T-helper 22 cell (primary cell): ENCODE data around the gene ZNF189.

ENCODE experiments used
- DNase-seq: peaks from one replicate; pipeline ENCODE4 v3.0.0-alpha.2; 2020; ENCODE audit warnings: low read depth

ZNF189 gene

DNA sequence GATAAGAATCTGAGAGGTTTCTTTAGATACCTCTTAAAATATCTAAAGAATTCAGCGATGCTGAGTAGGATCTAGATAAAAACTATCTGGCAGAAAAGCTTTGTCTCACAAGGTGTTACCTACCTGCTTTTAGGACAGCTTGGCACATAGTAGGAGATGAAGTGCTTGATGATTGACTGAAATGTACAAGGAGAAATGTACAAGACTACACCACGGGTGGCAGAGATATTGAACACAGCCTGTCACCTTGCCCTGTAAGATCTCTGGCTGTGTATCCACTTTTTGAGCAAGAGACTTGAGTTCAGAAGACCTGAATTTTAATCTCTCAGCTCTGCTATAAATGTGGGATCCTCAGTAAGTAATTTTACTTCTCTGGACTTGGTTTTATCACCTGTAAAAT lies 21.2 kb downstream of the ZNF189 start:
- no peak for DNase-seq

DNA sequence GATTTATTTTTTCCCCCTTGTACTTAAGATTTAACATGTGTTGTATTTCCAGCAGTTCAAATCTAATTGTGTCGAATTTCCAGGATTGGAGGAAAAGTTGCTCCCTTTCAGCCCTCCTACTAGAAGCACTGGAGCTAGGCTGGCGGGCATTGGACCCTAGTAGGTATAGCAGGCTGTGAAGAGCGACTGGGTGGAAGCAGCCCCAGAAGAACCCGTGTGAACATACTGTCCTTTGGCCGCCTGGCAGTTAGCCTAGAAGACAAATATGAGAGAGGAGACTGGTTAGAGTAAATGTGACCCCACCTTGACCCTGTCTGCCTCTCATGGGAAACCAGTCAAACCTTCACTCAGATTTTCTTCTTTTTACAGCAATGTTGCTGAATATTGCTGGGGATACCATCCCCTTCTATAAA lies 23.0 kb downstream of the ZNF189 start:
- no peak for DNase-seq

DNA sequence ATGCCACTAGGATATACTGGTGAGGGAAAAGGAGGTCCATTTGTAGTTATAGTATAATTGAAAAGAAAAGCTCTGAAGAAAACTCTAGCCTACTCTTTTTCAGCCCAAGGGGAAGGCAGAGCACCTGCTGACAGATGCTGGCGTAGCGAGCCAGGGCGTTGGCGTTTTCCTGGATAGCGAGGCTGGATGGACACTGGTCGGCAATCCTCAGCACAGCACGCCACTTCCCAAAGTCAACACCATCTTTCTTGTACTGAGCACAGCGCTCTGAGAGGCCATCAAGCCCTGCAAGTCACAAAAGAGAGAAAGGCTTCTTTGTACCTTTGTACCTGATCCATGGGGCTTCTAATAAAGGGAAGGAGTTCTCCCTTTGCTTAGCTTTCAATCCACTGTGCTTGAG lies 28.7 kb downstream of the ZNF189 start:
- no peak for DNase-seq

DNA sequence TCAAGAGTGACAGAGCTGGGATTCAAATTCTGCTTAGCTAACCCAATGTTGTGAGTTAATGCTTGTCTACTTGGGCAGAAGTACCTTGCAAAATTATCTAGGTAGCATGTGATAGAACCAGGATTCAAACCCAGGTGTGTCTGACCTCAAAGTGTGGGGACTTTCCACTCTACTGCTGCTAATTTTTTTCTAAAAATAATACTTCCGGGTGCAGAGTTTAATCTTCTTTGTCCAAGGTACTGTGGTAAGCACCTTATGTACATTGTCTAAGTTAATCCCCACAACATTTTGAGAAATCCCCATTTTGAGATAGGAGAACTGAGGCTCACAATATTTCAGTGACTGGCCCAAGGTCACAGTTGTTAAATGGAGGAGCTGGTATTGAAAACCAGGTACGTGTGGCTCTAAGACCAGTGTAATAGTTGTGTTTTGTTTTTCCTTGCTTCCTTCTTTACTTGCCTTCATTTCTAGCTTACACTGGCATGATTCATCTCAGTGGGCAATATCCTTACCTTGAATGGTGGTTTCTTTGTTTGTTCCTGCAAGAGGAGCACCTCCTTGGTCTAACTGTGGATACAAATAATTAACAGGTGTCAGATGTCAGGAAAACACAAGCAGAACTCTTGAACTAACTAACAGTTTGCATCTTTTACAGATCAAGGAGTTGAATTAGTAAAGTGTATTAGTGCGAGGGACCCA lies 29.5 kb downstream of the ZNF189 start:
- DNase-seq = no peak

DNA sequence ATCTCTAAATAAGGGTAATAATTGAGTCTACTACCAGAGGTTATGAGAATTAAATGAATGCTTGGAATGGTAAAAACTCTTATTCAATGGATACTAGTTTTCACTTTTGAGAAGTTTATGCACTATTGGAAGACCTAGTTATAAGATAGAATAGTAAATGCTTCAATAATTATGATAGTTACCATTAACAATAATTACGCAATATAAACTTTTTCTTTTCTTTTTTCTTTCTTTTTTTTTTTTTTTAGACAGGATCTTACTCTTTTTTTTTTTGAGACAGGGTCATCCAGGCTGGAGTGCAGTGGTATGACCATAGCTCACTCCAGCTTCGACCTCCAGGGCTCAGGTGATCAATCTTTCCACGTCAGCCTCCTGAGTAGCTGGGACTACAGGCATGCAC lies 30.3 kb downstream of the ZNF189 start:
- DNase-seq = no peak

DNA sequence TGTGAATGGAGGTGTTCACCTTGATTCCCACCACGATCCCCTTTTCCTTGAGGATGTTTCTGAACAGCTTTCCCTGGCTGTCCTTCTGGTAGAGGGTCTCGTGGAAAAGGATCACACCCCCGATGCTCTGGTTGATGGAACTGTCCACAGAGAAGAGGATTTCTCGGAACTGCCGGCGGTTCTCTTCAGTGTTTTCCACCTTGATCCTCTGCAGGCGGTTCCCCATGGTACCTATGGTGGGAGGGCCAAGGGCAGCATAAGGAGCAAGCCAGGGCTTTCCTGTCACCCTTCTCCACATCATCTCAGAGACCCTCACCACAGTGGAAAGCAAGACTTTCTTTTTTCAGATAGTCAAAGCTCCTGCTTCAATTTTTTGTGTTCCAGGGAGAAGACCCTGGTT lies 31.1 kb downstream of the ZNF189 start:
- no peak for DNase-seq

DNA sequence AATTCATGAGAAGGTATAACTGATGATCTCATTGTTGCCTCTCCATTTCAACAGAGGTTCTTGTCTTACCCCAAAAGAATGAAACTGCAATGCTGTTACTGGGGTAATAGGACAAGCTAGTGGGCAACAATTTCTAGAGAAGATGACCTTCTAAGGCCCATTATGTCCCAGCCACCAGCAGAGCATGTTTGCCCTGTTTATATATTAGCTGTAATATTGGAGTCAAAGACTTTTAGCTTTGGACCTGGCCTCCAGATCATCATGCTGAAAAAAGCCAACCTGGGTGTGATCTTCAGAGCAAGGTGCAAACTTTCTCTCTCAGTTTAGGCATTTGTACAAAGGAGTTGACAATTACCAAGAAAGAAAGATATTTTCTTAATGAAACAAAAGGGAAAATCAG lies 33.5 kb downstream of the ZNF189 start:
- DNase-seq = no peak

DNA sequence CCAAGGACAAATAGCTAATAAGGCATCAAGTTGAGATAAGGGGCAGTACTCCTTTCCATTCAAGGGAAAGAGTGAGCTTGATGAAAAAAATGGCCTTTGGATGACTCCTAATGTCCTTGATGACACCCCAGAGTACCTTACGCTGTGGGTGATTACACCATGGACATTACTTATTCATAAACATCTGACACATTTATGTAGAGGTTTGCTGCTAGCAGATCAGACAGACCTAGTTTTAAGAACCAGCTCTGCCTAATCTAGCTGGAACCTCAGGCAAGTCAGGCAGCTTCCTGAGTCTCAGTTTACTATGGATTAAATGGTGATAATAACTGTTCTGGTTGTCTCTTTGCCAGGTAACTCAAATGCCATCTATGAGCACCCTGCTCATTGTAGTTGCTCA lies 34.1 kb downstream of the ZNF189 start:
- no peak for DNase-seq

DNA sequence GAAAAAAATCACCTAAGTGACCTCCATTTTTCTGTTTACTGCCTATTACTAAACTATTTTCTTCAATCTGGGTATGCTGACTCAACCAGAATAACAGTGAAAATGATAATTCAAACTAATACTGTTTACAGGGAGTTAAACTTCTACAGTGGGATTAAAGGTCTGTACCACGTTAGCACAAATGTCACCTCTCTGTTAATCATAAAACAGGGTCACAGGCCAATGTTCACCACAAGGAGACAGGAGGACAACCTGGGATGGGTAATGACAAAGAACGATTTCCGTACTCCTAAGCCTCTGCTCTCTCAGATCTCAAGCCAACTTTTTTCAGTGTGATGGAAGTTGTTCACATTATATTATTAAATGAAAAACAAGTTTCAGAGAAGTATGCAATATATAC lies 34.6 kb downstream of the ZNF189 start:
- DNase-seq = no peak

DNA sequence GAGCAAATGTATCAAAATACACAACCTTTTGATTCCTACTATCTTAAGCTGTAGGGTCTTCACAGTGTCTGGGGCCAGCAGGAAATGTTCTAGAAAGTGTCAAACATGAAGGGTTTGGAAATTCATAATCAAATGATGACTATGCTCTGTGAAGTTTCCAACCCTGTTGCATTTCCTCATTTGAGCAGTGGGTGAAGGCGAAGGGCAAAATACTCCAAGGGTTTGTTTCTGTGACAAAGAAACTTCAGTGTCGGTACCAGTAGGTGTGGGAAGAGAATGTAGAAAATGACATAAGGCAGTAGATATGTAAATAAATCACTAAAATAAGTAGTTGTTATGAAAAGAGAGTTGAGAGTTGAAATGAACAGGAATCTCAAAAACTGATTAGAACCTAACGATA lies 36.3 kb downstream of the ZNF189 start:
- DNase-seq = no peak

DNA sequence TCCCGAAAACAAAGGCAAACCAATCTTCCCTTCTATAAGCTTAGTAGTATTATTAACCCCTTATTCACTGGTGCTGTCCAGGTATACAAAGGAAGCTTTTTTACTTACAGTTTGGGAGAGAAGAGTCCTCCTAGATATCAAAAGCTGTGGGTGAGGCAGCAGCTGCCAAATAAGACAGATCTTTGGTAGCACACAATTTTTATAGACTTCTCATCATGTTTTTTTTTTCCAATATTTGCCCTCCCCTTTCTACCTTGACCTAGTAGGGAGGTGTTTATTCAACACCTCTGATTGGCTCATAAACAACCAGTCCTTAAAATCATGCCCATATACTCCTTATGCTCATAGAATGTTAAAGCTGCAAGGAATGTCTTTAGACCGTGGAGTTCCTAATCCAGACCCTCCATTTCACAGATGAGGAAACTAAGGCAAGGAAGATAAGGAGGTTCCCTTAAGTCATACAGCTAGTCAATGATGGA lies 37.0 kb downstream of the ZNF189 start, which contains the start of gene ALDOB:
TSS of gene ALDOB (minus strand) at position 174 of the 479 bp plus-strand sequence. CDS start 4,887 bp downstream, outside the sequence.
- DNase-seq = no peak

DNA sequence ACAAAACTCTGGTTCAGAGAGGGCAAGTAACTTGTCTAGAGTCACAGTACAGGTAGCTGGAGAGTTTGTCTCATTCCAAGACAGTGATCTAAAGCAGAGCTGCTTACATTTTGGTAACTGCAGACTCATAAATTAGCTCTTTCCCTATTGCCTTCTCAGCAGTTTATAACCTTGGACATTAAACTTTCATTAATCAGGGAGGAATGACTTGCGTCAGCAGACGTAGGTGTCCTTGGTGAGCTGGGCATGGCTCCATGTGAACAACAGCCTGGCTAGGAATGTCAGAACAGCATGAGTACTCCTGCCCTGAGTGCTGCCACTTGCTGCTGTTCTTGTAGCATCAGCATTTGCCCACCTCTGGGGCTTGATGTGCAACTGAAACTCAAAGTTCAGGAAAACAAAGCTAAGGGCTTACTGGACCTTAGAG lies 39.2 kb downstream of the ZNF189 start:
- DNase-seq = no peak

DNA sequence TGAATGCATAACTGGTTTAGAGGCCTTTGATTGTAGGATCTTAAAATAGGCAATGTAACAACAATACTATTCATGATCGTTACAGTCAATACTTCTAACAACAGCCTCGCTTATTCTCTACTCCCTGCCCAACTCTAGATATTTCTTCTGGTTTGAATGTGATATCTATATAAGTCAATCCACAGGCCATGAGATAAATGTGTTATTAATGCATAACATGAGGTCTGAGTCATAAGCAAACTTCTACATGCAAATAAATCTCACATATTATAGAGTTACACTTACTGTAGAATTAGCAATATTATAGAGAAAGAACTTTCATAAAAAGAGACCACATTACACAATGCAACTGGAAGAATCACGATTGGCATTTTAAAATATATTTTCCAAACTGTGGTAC lies 39.9 kb downstream of the ZNF189 start:
- DNase-seq = no peak

DNA sequence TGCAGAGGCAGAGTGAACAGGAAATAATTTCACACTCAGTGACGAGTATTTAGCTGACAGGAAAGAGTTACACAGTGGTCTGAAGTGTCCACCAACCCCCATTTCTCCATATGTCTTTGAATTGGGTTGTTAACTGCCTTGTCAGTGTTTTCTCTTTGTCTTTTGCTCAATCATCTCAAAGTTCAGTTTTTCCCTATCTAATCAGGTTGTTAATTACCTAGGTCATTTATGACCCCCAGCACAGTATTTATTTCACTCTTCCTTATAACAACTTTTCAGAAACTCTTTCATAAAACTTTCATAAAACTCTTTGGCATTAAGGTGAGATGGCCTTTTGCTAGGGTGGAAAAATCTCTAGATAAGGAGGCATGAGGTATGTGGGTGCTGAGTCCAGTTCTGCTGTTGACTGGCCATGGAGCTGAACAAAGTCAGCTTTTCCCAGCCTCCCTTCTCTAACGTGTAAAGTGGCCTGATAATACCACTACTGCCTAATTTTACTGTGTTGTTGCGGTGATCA lies 42.1 kb downstream of the ZNF189 start:
- no peak for DNase-seq

DNA sequence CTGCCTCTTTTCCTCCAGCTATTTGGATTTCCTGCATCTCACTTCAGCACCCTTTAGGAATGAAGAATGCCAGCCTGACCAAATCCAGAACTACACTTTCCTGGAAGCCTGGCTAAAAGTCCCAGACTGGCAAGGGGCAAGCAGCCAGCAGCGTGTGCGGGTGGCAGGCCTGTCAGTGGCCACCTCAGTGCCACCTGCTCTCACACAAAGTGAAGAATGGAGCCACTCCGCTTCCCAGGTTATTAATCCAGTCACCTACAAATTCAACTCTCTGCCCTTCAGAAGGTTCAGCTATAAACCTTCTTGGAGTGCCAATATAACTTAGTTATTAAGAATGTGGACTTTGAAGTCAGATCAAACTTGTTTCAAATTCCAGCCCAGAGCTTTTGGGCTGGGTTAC lies 43.7 kb downstream of the ZNF189 start:
- no peak for DNase-seq

DNA sequence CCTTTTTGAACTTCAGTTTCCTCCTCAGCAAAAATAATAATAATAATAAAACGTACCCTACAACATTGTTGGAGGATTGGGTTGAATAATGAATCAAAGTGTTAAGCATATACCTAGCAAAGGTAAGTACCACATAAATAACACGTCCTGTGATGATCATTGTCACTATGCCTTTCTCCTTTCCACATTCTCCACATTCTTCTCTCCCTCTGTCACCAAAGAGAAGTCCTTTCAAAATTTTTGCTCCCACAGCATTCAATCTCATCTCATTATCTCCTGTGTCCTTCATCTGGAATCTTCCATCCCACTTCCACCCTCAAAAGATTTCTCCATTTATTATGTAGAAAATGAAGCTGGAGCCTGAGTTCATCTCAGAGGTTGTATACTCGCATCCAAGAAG lies 44.1 kb downstream of the ZNF189 start:
- DNase-seq = no peak

DNA sequence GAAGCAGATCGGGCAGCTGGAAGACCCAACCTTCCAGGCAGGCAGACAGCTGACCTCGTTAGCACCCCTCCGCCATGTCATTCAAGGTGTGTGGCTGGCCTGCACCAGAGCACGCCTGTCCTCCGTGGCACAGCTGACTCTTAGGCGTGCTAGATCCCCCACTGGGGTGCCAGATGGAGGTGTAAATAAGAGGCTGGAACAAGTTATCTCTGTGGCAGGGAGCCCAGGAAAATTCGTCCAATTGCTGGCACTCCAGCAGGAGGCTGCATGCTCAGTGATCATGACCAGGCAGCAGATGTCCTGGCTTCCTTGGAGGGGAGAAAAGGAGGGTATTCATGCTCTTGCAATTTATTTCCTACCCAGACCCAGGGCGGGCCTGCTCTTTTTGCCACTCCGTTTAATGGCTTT lies 44.7 kb downstream of the ZNF189 start:
- no peak for DNase-seq

DNA sequence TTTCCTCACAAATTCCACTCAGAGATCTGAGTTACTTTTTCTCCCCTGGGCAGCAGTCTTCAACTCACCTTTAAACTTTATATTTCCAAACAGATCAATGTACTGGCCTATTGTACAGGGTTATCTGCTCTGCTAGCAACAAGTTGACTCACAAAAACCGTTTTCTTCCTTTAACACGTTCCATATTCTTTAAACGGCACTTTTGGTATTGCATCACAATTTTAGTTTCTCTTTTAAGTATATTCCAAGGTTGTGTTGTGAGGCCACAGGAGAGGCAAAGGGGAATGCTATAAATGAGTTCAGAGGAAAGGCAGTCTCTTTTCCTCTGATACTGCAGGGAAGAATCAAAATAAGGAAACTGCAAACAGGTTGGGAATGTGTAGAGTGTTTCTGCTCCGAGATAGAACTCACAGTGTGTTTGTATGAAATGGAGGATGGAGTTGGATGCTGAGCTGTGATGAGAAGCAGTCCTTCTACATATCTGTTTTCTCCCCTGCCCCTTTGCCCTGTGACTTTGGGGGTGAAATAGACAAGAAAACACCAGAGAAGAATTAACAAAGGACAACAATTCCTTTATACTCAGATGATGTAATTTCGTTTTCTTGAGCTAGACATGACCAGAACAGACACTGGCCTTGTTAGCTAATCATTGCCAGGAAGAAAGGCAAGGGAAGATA lies 46.8 kb downstream of the ZNF189 start:
- no peak for DNase-seq

DNA sequence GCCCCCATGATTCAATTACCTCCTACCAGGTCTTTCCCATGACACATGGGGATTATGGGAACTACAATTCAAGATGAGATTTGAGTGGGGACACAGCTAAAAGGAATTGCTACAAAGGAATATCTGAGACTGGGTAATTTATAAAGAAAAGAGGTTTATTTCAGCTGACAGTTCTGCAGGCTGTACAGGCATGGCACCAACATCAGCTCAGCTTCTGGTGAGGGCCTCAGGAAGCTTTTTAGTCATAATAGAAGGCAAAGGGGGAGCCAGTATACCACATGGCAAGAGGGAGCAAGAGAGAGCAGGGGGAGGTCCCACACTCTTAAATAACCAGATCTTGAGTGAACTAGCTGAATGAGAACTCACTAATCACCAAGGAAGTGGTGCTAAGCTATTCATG lies 48.1 kb downstream of the ZNF189 start:
- no peak for DNase-seq

DNA sequence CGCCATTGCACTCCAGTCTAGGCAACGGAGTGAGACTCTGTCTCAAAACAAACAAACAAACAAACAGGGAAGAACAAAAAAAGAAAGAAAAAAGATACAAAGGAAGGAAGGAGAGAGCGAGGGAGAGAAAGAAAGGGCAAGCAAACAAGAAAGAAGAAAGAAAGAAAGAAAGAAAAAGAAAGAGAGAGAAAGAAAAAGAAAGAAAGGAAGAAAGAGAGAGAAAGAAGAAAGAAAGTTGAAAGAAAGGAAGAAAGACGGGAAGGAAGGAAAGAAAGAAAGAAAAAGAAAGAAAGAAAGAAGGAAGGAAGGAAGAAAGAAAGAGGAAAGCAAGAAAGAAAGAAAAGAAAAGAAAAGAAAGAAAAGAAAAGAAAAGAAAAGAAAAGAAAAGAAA lies 50.0 kb downstream of the ZNF189 start:
- DNase-seq = no peak

DNA sequence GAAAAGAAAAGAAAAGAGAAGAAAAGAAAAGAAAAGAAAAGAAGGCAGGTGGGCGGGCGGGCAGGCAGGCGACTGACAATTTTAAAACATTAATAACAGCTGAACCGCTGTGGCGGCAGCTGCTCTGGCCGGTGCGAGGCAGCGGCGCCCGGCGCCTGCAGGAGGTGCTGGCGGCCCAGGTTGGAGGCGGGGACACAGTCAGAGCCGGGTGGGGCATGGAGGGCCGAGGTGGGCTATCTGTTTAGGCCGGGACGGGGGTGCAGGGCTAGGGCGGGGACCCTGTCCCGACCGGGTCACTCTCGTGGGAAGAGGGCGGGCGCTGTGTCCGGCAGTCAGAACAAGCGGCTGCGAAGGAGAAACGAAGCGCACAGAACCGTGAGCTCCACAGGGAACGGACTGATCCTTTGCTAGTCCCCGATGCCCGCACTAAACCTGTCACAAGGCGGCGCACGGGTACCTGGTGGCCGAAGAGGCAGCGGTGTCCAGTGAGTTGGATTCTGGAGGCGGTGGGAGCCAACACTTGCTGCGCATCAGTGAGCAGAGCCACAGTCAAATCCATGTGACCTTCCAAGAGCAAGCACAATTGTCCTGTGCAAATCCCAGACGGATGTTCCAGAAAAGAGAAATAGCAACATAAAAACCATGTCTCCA lies 50.5 kb downstream of the ZNF189 start:
- peak; percentile 2 for DNase-seq

DNA sequence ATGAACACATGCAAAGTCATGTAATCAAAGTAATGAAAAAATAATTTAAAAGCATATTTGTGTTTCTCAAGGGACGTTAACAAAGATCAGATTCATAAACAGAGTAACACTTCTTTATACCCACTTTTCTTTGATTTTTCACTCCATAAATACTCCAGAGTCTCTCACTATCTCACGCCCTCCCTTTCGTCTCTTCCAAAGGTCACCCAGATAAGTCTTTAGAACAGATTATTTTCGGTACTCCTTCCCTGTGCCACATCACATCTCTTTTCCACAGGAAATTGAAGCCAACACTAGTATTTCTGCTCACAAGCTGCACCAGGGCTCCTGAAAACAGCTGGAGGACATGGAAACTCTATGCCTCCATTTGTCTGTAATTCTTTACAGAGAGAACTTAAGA lies 52.3 kb downstream of the ZNF189 start:
- no peak for DNase-seq

DNA sequence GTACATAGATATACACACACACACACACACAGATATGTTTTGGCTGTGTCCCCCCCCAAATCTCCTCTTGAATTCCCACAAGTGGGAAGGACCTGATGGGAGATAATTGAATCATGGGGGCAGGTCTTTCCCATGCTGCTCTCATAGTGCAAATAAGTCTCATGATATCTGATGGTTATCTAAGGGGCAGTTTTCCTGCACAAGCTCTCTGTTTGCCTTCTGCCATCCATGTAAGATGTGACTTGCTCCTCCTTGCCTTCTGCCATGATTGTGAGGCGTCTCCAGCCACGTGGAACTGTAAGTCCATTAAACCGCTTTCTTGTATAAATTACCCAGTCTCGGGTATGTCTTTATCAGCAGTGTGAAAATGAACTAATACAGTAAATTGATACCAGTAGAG lies 52.8 kb downstream of the ZNF189 start:
- DNase-seq = no peak
